WERI-Rb-1 (cell line): Measurements from ENCODE around the gene NPFFR1.
"Not testable (repeated sequence)": the region's sequence is repeated elsewhere in the genome, so short reads cannot be mapped to it uniquely, and the experiment has no call there.

ENCODE experiments used
- DNase-seq: peaks from one replicate; pipeline ENCODE4 v3.0.0-alpha.2; 2020
- H3K27ac ChIP-seq: fragments of 250-450 bp; sonication (Bioruptor Pico); 2 replicates; pipeline ENCODE4 v1.5.1; 2020; ENCODE audit warnings: mild to moderate bottlenecking, moderate library complexity
- H3K27me3 ChIP-seq: fragments of 250-450 bp; sonication (Bioruptor Pico); 2 replicates; pipeline ENCODE4 v1.5.1; 2021; ENCODE audit warnings: mild to moderate bottlenecking, low read depth, moderate library complexity; ENCODE audit not compliant: insufficient read depth, severe bottlenecking
- H3K36me3 ChIP-seq: fragments of 250-450 bp; sonication (Bioruptor Pico); 2 replicates; pipeline ENCODE4 v1.5.1; 2020; ENCODE audit warnings: mild to moderate bottlenecking, moderate library complexity
- H3K4me3 ChIP-seq: 2 replicates; pipeline ENCODE4 v1.5.1; 2011; ENCODE audit warnings: low read depth, mild to moderate bottlenecking, control low read depth, low read length
- H3K9me3 ChIP-seq: fragments of 250-450 bp; sonication (Bioruptor Pico); 2 replicates; pipeline ENCODE4 v1.5.1; 2021; ENCODE audit warnings: mild to moderate bottlenecking, moderate library complexity; ENCODE audit not compliant: severe bottlenecking
- CTCF ChIP-seq: IDR thresholded peaks from 2 replicates; pipeline ENCODE4 v1.5.1; 2011; ENCODE audit warnings: low read depth, mild to moderate bottlenecking, control low read depth, inconsistent platforms, low read length

Gene NPFFR1

GRCh38 chr10:70260734-70261133 is 23.1 kb downstream of the NPFFR1 start:
- no peak overlapping the region for H3K27ac ChIP-seq
- H3K36me3 ChIP-seq: no peaks in the 10 kb centered on the region
- no peak for TF ChIP-seq CTCF
- H3K9me3 ChIP-seq: peaks cover 6% of the 10 kb centered on the region
- H3K4me3 ChIP-seq: no peak overlapping the region
- DNase-seq: no peak
- no peaks in the 10 kb centered on the region for H3K27me3 ChIP-seq

DNA sequence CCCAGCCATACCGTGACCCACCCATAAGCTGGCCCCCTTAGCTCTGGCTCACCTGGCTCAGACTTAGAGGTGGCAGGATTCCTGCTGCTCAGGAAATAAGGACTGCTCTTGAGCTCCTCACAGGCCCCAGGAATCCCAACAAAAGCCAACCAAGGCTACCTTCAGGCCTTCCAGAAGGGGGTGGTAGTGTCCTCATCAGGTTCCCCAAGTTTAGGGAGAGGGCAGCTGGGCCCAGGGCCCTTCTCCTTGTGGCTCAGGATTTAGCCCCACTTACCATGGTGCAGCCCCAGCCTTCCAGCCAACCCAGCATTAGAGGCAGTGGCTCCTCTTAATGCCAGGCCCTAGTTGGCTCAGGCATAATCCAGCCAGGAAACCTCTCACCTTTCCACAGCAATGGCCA is 23.5 kb downstream of the NPFFR1 start:
- H3K9me3 ChIP-seq: peaks cover 6% of the 10 kb centered on the region
- peak; percentile 13; the same call in 1 of the 2 replicates for TF ChIP-seq CTCF
- DNase-seq: no peak

DNA sequence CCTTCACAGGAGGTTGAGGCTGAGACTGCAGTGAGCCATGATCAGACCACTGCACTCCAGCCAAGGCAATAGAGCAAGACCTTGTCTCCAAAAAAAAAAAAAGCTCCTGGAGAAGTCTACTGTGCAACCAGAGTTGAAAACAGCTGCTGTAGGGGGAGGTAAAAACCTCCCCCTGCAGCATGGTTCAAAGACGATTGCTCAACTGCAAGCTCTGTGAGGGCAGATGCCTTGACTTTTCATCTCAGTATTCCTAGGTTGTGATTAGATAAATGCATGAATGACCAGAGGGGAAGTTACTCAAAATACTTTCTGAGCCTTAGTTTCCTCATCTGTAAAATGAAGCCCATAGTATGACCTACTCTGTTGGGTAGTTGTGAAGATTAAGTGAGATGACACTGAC is 25.6 kb downstream of the NPFFR1 start:
- no peak overlapping the region for H3K4me3 ChIP-seq
- no peak overlapping the region for H3K27ac ChIP-seq
- peaks cover 6% of the 10 kb centered on the region for H3K9me3 ChIP-seq
- no peaks in the 10 kb centered on the region for H3K27me3 ChIP-seq
- H3K36me3 ChIP-seq: no peaks in the 10 kb centered on the region
- no peak for TF ChIP-seq CTCF
- DNase-seq: no peak

More for the DNA sequence above, 23.5 kb downstream of the NPFFR1 start:
- no peaks in the 10 kb centered on the region for H3K27me3 ChIP-seq
- no peak overlapping the region for H3K27ac ChIP-seq
- H3K4me3 ChIP-seq: no peak overlapping the region
- H3K36me3 ChIP-seq: no peaks in the 10 kb centered on the region

DNA sequence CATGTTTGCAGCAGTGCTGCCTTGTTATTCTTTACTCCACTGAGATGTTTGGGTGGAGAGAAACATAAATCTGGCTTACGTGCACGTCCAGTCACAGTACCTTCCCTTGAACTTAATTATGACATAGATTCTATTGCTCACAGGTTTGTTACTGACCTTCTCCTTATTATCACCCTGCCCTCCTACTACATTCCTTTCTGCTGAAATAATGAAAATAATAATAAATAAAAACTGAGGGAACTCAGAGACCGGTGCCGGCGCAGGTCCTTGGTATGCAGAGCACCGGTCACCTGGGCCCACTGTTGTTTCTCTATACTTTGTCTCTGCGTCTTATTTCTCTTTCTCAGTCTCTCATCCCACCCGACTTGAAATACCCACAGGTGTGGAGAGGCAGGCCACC is 26.0 kb downstream of the NPFFR1 start:
- not testable (repeated sequence) for H3K4me3 ChIP-seq, H3K9me3 ChIP-seq, H3K27me3 ChIP-seq, DNase-seq, H3K36me3 ChIP-seq, H3K27ac ChIP-seq

DNA sequence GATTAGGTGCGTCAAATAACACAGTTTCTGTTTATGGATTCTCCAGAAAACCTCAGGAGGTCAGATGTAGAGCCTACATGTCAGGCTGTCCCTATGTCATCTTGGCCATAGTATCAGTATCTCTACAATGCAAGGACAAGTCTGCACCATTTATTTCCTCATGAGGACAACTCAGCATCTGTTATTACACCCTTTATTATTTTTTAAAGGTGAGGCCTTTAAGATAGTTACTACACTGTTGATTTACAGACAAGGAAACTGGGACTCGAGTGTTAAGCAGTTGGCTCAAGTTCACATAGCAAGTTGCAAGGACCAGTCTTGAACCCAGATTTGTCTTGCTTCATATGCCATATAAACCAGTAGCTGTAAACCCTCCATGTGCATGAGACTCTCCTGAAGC is 27.3 kb downstream of the NPFFR1 start:
- Histone ChIP-seq H3K27ac (no peak overlapping the region), H3K36me3 (no peaks in the 10 kb centered on the region), H3K9me3 (no peaks in the 10 kb centered on the region), H3K27me3 (no peaks in the 10 kb centered on the region), H3K4me3 (no peak overlapping the region)
- DNase-seq: no peak
- no peak for TF ChIP-seq CTCF

DNA sequence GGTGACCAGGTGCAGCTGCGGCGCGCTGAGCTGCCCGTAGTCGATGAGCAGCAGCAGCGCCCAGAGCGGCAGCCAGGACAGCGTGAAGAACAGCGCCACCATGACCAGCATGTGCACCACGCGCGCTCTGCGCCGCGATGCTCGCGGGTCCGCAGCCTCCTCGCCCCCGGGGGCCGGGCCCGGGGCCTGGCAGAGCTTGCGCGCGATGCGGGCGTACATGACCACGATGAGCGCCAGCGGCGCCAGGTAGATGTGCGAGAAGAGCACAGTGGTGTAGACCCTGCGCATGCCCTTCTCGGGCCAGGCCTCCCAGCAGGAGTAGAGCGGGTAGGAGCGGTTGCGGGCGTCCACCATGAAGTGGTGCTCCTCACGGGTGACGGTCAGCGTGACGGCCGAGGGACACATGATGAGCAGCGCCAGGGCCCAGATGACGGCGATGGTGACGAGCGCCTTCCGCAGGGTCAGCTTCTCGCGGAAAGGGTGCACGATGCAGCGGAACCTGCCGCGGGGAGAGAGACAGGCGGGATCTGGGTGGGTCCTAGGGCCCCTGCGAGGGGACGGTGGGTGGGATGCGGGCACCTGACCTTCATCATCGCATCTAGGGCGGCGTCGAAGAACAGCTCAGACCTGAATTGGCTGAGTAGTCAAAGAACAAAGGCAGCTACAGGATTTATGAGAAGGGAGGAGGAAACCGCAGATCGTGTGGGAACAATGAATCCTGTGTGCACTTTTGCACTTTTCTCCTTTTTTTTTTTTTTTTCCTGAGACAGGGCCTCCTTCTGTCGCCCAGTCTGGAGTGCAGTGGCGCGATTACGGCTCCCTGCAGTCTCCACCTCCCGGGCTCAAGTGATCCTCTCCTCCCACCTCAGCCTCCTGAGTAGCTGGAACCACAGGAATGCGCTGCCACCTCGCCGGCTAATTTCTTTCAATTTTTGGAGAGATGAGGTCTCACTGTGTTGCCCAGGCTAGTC is 28.2 kb downstream of the NPFFR1 start:
- Histone ChIP-seq H3K4me3 (no peak overlapping the region), H3K27me3 (no peaks in the 10 kb centered on the region), H3K36me3 (no peaks in the 10 kb centered on the region), H3K27ac (no peak overlapping the region), H3K9me3 (peaks cover under 1% of the 10 kb centered on the region)
- TF ChIP-seq CTCF: no peak
- DNase-seq: no peak
